ENCODE results near the gene CCIN. TPM values are rescaled to one million over a fixed set of nuclear protein-coding genes. Genes with fewer than 3 reads are reported as not detected.

Gene CCIN
- polyA plus RNA-seq, 2 of the 4 experiments (the other 2 are of a cell fraction): not detected

DNA sequence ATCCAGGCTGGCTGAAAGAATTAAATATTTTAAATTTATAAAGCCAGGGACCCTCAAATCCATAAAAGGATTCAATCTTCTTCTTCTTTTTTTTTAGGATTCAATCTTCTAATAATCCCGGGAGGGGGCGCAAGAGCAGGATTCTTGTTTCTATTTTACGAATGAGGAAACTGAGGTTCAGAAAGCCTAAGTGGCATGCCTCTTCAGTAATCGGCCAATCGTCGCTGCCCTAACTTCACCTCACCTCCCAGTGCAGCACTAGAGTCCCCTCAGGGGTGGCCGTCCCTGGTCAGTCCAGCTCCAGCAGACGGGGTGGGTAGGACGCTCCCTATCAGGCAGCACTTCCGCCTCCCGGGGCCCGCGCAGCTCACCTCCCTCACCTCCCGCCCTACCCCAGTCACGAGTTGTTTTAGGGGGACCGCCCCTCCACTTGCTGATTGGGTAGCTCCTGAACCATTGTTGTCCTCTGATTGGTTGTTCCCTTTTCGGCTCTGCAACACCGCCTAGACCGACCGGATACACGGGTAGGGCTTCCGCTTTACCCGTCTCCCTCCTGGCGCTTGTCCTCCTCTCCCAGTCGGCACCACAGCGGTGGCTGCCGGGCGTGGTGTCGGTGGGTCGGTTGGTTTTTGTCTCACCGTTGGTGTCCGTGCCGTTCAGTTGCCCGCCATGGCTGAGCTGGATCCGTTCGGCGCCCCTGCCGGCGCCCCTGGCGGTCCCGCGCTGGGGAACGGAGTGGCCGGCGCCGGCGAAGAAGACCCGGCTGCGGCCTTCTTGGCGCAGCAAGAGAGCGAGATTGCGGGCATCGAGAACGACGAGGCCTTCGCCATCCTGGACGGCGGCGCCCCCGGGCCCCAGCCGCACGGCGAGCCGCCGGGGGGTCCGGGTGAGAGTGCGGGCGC lies 21.5 kb downstream of the CCIN start, which contains the start of gene CLTA (continued):
- TF ChIP-seq, protein P1, sequence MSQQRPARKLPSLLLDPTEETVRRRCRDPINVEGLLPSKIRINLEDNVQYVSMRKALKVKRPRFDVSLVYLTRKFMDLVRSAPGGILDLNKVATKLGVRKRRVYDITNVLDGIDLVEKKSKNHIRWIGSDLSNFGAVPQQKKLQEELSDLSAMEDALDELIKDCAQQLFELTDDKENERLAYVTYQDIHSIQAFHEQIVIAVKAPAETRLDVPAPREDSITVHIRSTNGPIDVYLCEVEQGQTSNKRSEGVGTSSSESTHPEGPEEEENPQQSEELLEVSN (IDR thresholded peaks at IDR 0.05; ENCODE audit: borderline replicate concordance, low read depth): no peak
- TF ChIP-seq PHF8 (IDR thresholded peaks at IDR 0.05; ENCODE audit: borderline replicate concordance, low read depth): peak; percentile 81; the same call in 1 of the 2 replicates
- TF ChIP-seq CHD2 (IDR thresholded peaks at IDR 0.05; ENCODE audit: low read length, partially characterized antibody): peak; percentile 17
- TF ChIP-seq, protein P2, sequence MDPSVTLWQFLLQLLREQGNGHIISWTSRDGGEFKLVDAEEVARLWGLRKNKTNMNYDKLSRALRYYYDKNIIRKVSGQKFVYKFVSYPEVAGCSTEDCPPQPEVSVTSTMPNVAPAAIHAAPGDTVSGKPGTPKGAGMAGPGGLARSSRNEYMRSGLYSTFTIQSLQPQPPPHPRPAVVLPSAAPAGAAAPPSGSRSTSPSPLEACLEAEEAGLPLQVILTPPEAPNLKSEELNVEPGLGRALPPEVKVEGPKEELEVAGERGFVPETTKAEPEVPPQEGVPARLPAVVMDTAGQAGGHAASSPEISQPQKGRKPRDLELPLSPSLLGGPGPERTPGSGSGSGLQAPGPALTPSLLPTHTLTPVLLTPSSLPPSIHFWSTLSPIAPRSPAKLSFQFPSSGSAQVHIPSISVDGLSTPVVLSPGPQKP (IDR thresholded peaks at IDR 0.05; ENCODE audit: low read depth, low read length): no peak
- no peak for TF ChIP-seq HEYL (CRISPR knock-in tag; IDR thresholded peaks at IDR 0.05)
- TF ChIP-seq, protein P3, sequence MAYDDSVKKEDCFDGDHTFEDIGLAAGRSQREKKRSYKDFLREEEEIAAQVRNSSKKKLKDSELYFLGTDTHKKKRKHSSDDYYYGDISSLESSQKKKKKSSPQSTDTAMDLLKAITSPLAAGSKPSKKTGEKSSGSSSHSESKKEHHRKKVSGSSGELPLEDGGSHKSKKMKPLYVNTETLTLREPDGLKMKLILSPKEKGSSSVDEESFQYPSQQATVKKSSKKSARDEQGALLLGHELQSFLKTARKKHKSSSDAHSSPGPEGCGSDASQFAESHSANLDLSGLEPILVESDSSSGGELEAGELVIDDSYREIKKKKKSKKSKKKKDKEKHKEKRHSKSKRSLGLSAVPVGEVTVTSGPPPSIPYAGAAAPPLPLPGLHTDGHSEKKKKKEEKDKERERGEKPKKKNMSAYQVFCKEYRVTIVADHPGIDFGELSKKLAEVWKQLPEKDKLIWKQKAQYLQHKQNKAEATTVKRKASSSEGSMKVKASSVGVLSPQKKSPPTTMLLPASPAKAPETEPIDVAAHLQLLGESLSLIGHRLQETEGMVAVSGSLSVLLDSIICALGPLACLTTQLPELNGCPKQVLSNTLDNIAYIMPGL (CRISPR knock-in tag; IDR thresholded peaks at IDR 0.05; ENCODE audit: borderline replicate concordance): peak; percentile 67; the same call in 1 of the 2 replicates
- TF ChIP-seq, protein P4, sequence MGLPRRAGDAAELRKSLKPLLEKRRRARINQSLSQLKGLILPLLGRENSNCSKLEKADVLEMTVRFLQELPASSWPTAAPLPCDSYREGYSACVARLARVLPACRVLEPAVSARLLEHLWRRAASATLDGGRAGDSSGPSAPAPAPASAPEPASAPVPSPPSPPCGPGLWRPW (IDR thresholded peaks at IDR 0.05): no peak
- TF ChIP-seq, protein P5, sequence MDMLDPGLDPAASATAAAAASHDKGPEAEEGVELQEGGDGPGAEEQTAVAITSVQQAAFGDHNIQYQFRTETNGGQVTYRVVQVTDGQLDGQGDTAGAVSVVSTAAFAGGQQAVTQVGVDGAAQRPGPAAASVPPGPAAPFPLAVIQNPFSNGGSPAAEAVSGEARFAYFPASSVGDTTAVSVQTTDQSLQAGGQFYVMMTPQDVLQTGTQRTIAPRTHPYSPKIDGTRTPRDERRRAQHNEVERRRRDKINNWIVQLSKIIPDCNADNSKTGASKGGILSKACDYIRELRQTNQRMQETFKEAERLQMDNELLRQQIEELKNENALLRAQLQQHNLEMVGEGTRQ (IDR thresholded peaks at IDR 0.05): peak; percentile 74
- peak; percentile 66 for TF ChIP-seq RFX5 (IDR thresholded peaks at IDR 0.05)
- TF ChIP-seq KDM1A (IDR thresholded peaks at IDR 0.05; ENCODE audit: low read depth): no peak
- no peak for TF ChIP-seq JUNB (IDR thresholded peaks at IDR 0.05)
- no peak for TF ChIP-seq CHD4 (IDR thresholded peaks at IDR 0.05; ENCODE audit: borderline replicate concordance)
- peak; percentile 81 to 83; a peak in 4 of 5 replicates for TF ChIP-seq JUN (IDR thresholded peaks at IDR 0.05)
- no peak for TF ChIP-seq HDAC2 (IDR thresholded peaks at IDR 0.05)
- TF ChIP-seq TP53 (CRISPR knock-in tag; IDR thresholded peaks at IDR 0.05): peak; percentile 56; the same call in 1 of the 2 replicates
- 0 out of 2 replicates have a peak, but pooled peaks have one; percentile 39 for TF ChIP-seq MAZ (IDR thresholded peaks at IDR 0.05; ENCODE audit: borderline replicate concordance, low read depth, low read length)
- TF ChIP-seq, protein P6, sequence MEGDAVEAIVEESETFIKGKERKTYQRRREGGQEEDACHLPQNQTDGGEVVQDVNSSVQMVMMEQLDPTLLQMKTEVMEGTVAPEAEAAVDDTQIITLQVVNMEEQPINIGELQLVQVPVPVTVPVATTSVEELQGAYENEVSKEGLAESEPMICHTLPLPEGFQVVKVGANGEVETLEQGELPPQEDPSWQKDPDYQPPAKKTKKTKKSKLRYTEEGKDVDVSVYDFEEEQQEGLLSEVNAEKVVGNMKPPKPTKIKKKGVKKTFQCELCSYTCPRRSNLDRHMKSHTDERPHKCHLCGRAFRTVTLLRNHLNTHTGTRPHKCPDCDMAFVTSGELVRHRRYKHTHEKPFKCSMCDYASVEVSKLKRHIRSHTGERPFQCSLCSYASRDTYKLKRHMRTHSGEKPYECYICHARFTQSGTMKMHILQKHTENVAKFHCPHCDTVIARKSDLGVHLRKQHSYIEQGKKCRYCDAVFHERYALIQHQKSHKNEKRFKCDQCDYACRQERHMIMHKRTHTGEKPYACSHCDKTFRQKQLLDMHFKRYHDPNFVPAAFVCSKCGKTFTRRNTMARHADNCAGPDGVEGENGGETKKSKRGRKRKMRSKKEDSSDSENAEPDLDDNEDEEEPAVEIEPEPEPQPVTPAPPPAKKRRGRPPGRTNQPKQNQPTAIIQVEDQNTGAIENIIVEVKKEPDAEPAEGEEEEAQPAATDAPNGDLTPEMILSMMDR (IDR thresholded peaks at IDR 0.05): peak; percentile 62
- TF ChIP-seq MYC (IDR thresholded peaks at IDR 0.05; ENCODE audit: borderline replicate concordance, low read length): peak; percentile 64; the same call in 1 of the 2 replicates
- peak in 1 of 2 experiments; percentile 30; a peak in 1 of 5 replicates for TF ChIP-seq RAD21 (conservative IDR thresholded peaks at IDR 0.05 in 1 of 2, IDR thresholded peaks at IDR 0.05 in 1 of 2)
- TF ChIP-seq, protein P7, sequence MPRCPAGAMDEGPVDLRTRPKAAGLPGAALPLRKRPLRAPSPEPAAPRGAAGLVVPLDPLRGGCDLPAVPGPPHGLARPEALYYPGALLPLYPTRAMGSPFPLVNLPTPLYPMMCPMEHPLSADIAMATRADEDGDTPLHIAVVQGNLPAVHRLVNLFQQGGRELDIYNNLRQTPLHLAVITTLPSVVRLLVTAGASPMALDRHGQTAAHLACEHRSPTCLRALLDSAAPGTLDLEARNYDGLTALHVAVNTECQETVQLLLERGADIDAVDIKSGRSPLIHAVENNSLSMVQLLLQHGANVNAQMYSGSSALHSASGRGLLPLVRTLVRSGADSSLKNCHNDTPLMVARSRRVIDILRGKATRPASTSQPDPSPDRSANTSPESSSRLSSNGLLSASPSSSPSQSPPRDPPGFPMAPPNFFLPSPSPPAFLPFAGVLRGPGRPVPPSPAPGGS (IDR thresholded peaks at IDR 0.05): peak; percentile 87
- no peak for TF ChIP-seq SREBF2 (IDR thresholded peaks at IDR 0.05)
- no peak for TF ChIP-seq NPAS2 (CRISPR knock-in tag; IDR thresholded peaks at IDR 0.05; ENCODE audit: borderline replicate concordance)
- no peak for TF ChIP-seq RARB (CRISPR knock-in tag; IDR thresholded peaks at IDR 0.05)
